Testis (tissue), 2 donors: ENCODE results near the gene LIME1.

Experiments used
- CTCF ChIP-seq, 3 experiments: fragments of 450-650 bp in 2 of 3; fragments of 200-600 bp in 1 of 3; sonication (generic) in 1 of 3; IDR thresholded peaks; one replicate each; pipeline ENCODE4 v1.5.1; 2016 to 2019; ENCODE audit warnings: antibody characterized with exemption in 3 of 3, mild to moderate bottlenecking in 2 of 3, moderate library complexity in 1 of 3
- POLR2A ChIP-seq: fragments of 450-650 bp; IDR thresholded peaks from one replicate; pipeline ENCODE4 v1.6.1; 2017; ENCODE audit warnings: antibody characterized with exemption, mild to moderate bottlenecking, moderate library complexity

DNA sequence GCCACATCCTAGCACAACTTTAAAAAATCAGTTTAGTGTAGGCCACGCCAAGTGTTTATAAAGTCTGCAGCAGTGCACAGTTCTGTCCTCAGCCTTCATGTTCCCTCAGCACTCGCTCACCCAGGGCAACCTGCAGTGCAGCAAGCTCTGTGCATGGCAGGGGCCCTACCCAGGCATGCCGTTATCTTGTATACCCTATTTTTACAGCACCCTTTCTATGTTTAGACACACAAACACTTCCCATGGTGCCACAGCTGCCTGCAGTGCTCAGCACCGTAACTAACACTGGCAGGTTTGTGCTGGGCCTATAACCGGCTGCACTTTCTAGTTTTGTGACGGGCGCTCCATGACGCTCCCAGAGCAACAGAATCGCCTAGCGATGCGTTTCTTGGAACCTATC, 50.8 kb downstream of the LIME1 start:
- TF ChIP-seq POLR2A, result no peak
- no peak for TF ChIP-seq CTCF (IDR thresholded peaks at IDR 0.05)
